ENCODE data around the gene NRP2.

The NRP2 gene

GRCh38 chr2:205704127-205704741 lies 21.9 kb downstream of the NRP2 start:
- H3K4me3 ChIP-seq (ENCODE audit: low read depth in 1 of 2, low read length in 1 of 2) = no peak overlapping the region
- no peaks in the 10 kb centered on the region for H3K36me3 ChIP-seq
- H3K4me1 ChIP-seq (ENCODE audit: control insufficient read depth in 1 of 2, insufficient read depth in 1 of 2, low read depth in 1 of 2, low read length in 1 of 2) = no peaks in the 10 kb centered on the region
- no peak for TF ChIP-seq CTCF (IDR thresholded peaks at IDR 0.05)
- peaks cover 4% of the 10 kb centered on the region for H3K27me3 ChIP-seq
- no peaks in the 10 kb centered on the region for H3K9me3 ChIP-seq
- H3K27ac ChIP-seq = no peak overlapping the region

DNA sequence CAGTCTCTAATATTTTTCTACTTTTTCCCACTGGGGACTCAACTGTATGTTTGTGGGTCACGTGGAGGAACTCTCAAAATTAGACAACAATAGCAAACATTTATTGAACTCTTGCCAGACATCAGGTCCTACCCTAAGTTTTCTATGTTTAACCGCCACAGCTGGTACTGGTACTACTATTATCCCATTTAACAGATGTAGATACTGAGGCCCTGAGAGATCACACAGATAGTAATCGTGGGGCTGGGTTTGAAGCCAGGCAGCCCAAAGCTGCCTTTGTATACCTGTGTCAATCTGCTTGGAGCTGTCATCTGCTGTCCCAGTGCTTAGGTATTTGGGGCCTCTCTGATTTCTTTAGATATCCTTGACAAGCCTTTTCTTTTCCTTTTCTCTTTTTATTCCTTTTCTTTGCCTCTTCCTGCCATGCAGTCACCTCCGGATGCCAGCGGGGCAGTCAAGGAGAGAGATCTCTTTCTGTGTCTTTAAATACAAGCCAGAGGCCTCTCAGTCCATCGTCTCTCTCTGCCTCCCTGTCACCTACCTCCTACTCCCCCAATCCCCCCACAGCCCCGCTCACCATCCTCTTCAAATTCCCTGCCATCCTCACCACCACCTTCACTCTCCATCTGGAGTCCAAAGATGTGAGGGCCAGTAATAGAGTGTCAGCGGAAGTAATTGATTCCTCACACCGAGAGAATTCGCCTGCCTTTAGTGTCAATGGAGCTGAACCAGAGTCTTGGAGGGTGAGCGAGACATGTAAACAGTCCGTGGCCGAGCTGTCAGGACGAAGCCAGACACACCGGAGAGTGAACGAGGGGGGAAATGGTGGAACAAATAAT lies 23.4 kb downstream of the NRP2 start:
- Histone ChIP-seq H3K36me3 (no peaks in the 10 kb centered on the region), H3K4me3 (ENCODE audit: low read depth in 1 of 2, low read length in 1 of 2) (no peak overlapping the region), H3K4me1 (ENCODE audit: control insufficient read depth in 1 of 2, insufficient read depth in 1 of 2, low read depth in 1 of 2, low read length in 1 of 2) (no peaks in the 10 kb centered on the region), H3K27ac (no peak overlapping the region), H3K9me3 (no peaks in the 10 kb centered on the region), H3K27me3 (peaks cover 4% of the 10 kb centered on the region)
- no peak for TF ChIP-seq CTCF (IDR thresholded peaks at IDR 0.05)

- Histone ChIP-seq H3K4me1 (ENCODE audit: control insufficient read depth in 1 of 2, insufficient read depth in 1 of 2, low read depth in 1 of 2, low read length in 1 of 2) (no peaks in the 10 kb centered on the region), H3K27me3 (peaks cover 4% of the 10 kb centered on the region), H3K9me3 (no peaks in the 10 kb centered on the region), H3K27ac (no peak overlapping the region), H3K4me3 (ENCODE audit: low read depth in 1 of 2, low read length in 1 of 2) (no peak overlapping the region), H3K36me3 (no peaks in the 10 kb centered on the region)
- no peak for TF ChIP-seq CTCF (IDR thresholded peaks at IDR 0.05)
These were observed 24.6 kb downstream of the NRP2 start for GRCh38 chr2:205706769-205707381.

DNA sequence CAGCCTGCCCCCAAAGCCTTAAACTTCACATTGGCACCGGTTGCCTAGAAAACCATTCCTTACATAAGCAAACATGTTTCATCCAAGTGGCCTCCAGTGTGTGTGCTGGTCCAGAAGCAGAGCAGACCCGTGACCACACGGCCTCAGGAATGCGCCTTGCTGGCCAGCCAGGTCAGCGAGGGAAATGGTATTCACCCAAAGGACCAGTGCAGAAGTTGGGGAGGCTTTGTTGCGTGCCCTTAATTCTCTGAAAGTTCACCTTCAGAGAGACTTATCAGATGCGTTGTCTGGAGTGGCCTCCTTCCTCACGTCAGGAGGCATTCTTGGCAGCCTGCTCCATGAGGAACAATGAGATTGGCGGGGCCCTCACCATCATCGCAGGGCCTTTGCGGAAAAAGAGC lies 25.9 kb downstream of the NRP2 start:
- no peak overlapping the region for H3K4me3 ChIP-seq (ENCODE audit: low read depth in 1 of 2, low read length in 1 of 2)
- no peak for TF ChIP-seq CTCF (IDR thresholded peaks at IDR 0.05)
- H3K27me3 ChIP-seq = peaks cover 15% of the 10 kb centered on the region
- no peaks in the 10 kb centered on the region for H3K9me3 ChIP-seq
- no peaks in the 10 kb centered on the region for H3K4me1 ChIP-seq (ENCODE audit: control insufficient read depth in 1 of 2, insufficient read depth in 1 of 2, low read depth in 1 of 2, low read length in 1 of 2)
- H3K27ac ChIP-seq = no peak overlapping the region
- H3K36me3 ChIP-seq = no peaks in the 10 kb centered on the region

- Histone ChIP-seq H3K36me3 (no peaks in the 10 kb centered on the region), H3K27me3 (peaks cover 24% of the 10 kb centered on the region), H3K4me3 (ENCODE audit: low read depth in 1 of 2, low read length in 1 of 2) (no peak overlapping the region), H3K4me1 (ENCODE audit: control insufficient read depth in 1 of 2, insufficient read depth in 1 of 2, low read depth in 1 of 2, low read length in 1 of 2) (no peaks in the 10 kb centered on the region), H3K9me3 (no peaks in the 10 kb centered on the region), H3K27ac (no peak overlapping the region)
- no peak for TF ChIP-seq CTCF (IDR thresholded peaks at IDR 0.05)
These were observed 27.0 kb downstream of the NRP2 start for GRCh38 chr2:205709319-205709718.
